ENCODE results near the gene NAALAD2. TPM values are rescaled to one million over a fixed set of nuclear protein-coding genes. Genes with fewer than 3 reads are reported as not detected.
"Not testable (repeated sequence)": the region's sequence is repeated elsewhere in the genome, so short reads cannot be mapped to it uniquely, and the experiment has no call there.

Gene NAALAD2
- total RNA-seq, 1 donor: 0.81 TPM

DNA sequence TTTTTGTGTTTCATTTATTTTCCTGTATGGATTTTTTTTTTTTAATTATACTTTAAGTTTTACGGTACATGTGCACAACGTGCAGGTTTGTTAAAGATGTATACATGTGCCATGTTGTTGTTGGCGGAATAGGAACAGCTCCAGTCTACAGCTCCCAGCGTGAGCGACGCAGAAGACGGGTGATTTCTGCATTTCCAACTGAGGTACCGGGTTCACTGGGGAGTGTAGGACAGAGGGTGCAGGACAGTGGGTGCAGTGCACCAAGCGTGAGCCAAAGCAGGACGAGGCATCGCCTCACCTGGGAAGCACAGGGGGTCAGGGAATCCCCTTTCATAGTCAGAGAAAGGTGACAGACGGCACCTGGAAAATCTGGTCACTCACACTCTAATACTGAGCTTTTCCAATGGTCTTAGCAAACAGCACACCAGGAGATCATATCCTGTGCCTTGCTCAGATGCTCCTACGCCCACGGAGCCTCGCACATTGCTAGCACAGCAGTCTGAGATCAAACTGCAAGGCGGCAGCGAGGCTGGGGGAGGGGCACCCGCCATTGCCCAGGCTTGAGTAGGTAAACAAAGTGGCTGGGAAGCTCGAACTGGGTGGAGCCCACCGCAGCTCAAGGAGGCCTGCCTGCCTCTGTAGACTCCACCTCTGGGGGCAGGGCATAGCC is 105.6 kb downstream of the NAALAD2 start:
- DNase-seq (ENCODE audit: low read depth in 2 of 3, low spot score in 2 of 3): not testable (repeated sequence)

DNA sequence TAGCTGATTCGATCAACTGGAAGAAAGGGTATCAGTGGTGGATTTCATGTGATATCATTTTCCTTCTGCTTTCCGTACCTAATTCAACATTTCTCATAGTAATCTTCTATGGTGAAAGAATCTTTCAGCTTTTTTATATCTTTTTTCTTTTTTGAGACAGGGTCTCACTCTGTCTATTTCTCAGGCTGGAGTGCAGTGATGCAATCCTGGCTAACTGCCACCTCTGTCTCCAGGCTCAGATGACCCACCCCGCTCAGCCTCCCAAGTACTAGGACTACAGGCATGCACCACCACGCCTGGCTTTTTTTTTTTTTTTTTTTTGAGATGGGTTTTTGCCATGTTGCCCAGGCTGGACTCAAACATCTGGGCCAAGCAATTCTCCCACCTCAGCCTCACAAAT is 107.0 kb downstream of the NAALAD2 start:
- DNase-seq (ENCODE audit: low read depth in 2 of 3, low spot score in 2 of 3): no peak

Small RNAs within 50 kb of the gene (small RNA-seq; reads per million reads assigned to genes)
- not detected for gene RF00275

Other genes with a start within 250 kb of the NAALAD2 start
- gene TRIM49D1, start 212.4 kb upstream of the NAALAD2 start, total RNA-seq: not detected
- gene TRIM49D2, start 210.6 kb upstream of the NAALAD2 start, total RNA-seq: not detected
- gene TRIM64, start 168.6 kb upstream of the NAALAD2 start, total RNA-seq: not detected
- gene TRIM49C, start 103.6 kb upstream of the NAALAD2 start, total RNA-seq: not detected
- gene UBTFL1, start 48.7 kb upstream of the NAALAD2 start, total RNA-seq: not detected
- 46.6 TPM for gene CHORDC1, start 88.4 kb downstream of the NAALAD2 start, total RNA-seq